Measurements from ENCODE around the gene TMEM17.

TMEM17 gene

GRCh38 chr2:62495761-62496160, 10.2 kb downstream of the TMEM17 start:
- no peak for TF ChIP-seq SPI1 (IDR thresholded peaks at IDR 0.05; ENCODE audit: borderline replicate concordance, low read depth)
- TF ChIP-seq POLR2AphosphoS5 (IDR thresholded peaks at IDR 0.05; ENCODE audit: low read depth) = no peak
- no peak for TF ChIP-seq GABPA (IDR thresholded peaks at IDR 0.05; ENCODE audit: low read depth)
- TF ChIP-seq REST (IDR thresholded peaks at IDR 0.05; ENCODE audit: insufficient replicate concordance, low read depth) = no peak
- TF ChIP-seq CTCF (IDR thresholded peaks at IDR 0.05; ENCODE audit: insufficient read depth, low read length) = no peak
- no peaks in the 10 kb centered on the region for H3K27me3 ChIP-seq (ENCODE audit: insufficient read depth, poor library complexity, severe bottlenecking)
- H3K27ac ChIP-seq (replicated peaks) = no peak overlapping the region
- no peak for DNase-seq (ENCODE audit: low read depth in 1 of 2, low spot score in 1 of 2)
- no peak overlapping the region for H3K4me3 ChIP-seq (replicated peaks; ENCODE audit: insufficient read depth, low read length)

- no peak for DNase-seq (ENCODE audit: low read depth in 1 of 2, low spot score in 1 of 2)
- TF ChIP-seq CTCF (IDR thresholded peaks at IDR 0.05; ENCODE audit: insufficient read depth, low read length) (no peak), SPI1 (IDR thresholded peaks at IDR 0.05; ENCODE audit: borderline replicate concordance, low read depth) (no peak), POLR2AphosphoS5 (IDR thresholded peaks at IDR 0.05; ENCODE audit: low read depth) (no peak), GABPA (IDR thresholded peaks at IDR 0.05; ENCODE audit: low read depth) (no peak), REST (IDR thresholded peaks at IDR 0.05; ENCODE audit: insufficient replicate concordance, low read depth) (no peak)
Measured at GRCh38 chr2:62492048-62492447, 13.9 kb downstream of the TMEM17 start.

GRCh38 chr2:62489702-62490101, 16.3 kb downstream of the TMEM17 start:
- Histone ChIP-seq H3K27me3 (ENCODE audit: insufficient read depth, poor library complexity, severe bottlenecking) (no peaks in the 10 kb centered on the region), H3K27ac (replicated peaks) (no peak overlapping the region), H3K4me3 (replicated peaks; ENCODE audit: insufficient read depth, low read length) (no peak overlapping the region)
- TF ChIP-seq REST (IDR thresholded peaks at IDR 0.05; ENCODE audit: insufficient replicate concordance, low read depth) (no peak), CTCF (IDR thresholded peaks at IDR 0.05; ENCODE audit: insufficient read depth, low read length) (no peak), POLR2AphosphoS5 (IDR thresholded peaks at IDR 0.05; ENCODE audit: low read depth) (no peak), SPI1 (IDR thresholded peaks at IDR 0.05; ENCODE audit: borderline replicate concordance, low read depth) (no peak), GABPA (IDR thresholded peaks at IDR 0.05; ENCODE audit: low read depth) (no peak)
- no peak for DNase-seq (ENCODE audit: low read depth in 1 of 2, low spot score in 1 of 2)

More at GRCh38 chr2:62492048-62492447, 13.9 kb downstream of the TMEM17 start:
- Histone ChIP-seq H3K4me3 (replicated peaks; ENCODE audit: insufficient read depth, low read length) (no peak overlapping the region), H3K27me3 (ENCODE audit: insufficient read depth, poor library complexity, severe bottlenecking) (no peaks in the 10 kb centered on the region), H3K27ac (replicated peaks) (no peak overlapping the region)

Measured in HL-60 (cell line).